K562 (cell line): ENCODE measurements around the gene HOXA9. TPM values are rescaled to one million over a fixed set of nuclear protein-coding genes. Genes with fewer than 3 reads are reported as not detected.

ENCODE experiments used
- ATAC-seq: fragments of 200-7000 bp; cut with Tn5 transposase; 3 replicates; pipeline ENCODE4 v1.9.1; 2020; ENCODE audit warnings: moderate library complexity
- BruUV-seq: library from RNA; stranded (reverse); fragments of 400-500 nt; replicated peaks from 2 replicates; lab custom pipeline; 2021; lab: Mats Ljungman, UMichigan
- CTCF ChIA-PET: fragments of 300-600 bp; formaldehyde crosslinking; extraction: SDS; loops from one replicate; lab custom pipeline; 2021; ENCODE audit warnings: low intra/inter-chr PET ratio; lab: Yijun Ruan, JAX
- POLR2A ChIA-PET: fragments of 300-600, 350-650 bp; sonication (Branson Sonifier 250); formaldehyde crosslinking; extraction: SDS; loops from one replicate; lab custom pipeline; 2021; ENCODE audit warnings: antibody characterized with exemption, inconsistent platforms; lab: Yijun Ruan, JAX
- DNase-seq, 4 experiments: peaks; one replicate each; pipeline versions ENCODE4 v3.0.0 to v3.0.0-alpha.2; 2011 to 2018; ENCODE audit warnings: low spot score in 3 of 4, mixed read lengths in 3 of 4; ENCODE audit errors: extremely low read depth in 1 of 4
- FAIRE-seq: peaks from 2 replicates; lab custom pipeline; 2011; peaks lifted over from hg19 to GRCh38; lab: Jason Lieb, UNC
- H2AFZ ChIP-seq: 2 replicates; pipeline ENCODE4 v1.6.0; 2011; ENCODE audit warnings: low read depth, low read length, control low read depth, inconsistent platforms
- H3K27ac ChIP-seq: fragments of 200-600 bp; 3 replicates; pipeline ENCODE4 v1.8.0; 2011; ENCODE audit warnings: low read depth, mild to moderate bottlenecking, control low read depth, inconsistent platforms, low read length, moderate library complexity, mixed read lengths; ENCODE audit errors: extremely low read depth
- H3K27me3 ChIP-seq, 2 experiments: fragments of 300-600 bp in 1 of 2; 2 replicates in 1 of 2; 3 replicates in 1 of 2; pipeline versions ENCODE4 v1.6.0 to v1.8.0; 2011; ENCODE audit warnings: inconsistent platforms in 2 of 2, low read length in 2 of 2, mild to moderate bottlenecking in 1 of 2, mixed read lengths in 1 of 2, moderate library complexity in 1 of 2; ENCODE audit not compliant: control insufficient read depth in 2 of 2, insufficient read depth in 2 of 2
- H3K36me3 ChIP-seq: fragments of 300-600 bp; 3 replicates; pipeline ENCODE4 v1.8.0; 2011; ENCODE audit warnings: mild to moderate bottlenecking, low read length, inconsistent platforms; ENCODE audit not compliant: control insufficient read depth, insufficient read depth
- H3K4me1 ChIP-seq, 2 experiments: fragments of 200-600 bp in 1 of 2; replicated peaks in 1 of 2; 2 replicates in 1 of 2; 3 replicates in 1 of 2; pipeline versions ENCODE4 v1.5.1 to v1.8.0; 2011; ENCODE audit warnings: inconsistent platforms in 2 of 2, low read length in 2 of 2, mild to moderate bottlenecking in 1 of 2, mixed read lengths in 1 of 2, moderate library complexity in 1 of 2; ENCODE audit not compliant: control insufficient read depth in 2 of 2, insufficient read depth in 2 of 2
- H3K4me2 ChIP-seq: 2 replicates; pipeline ENCODE4 v1.6.1; 2011; ENCODE audit warnings: low read length, control low read depth, inconsistent platforms, mixed read lengths; ENCODE audit not compliant: insufficient read depth
- H3K4me3 ChIP-seq: fragments of 200-600 bp; sonication (generic), shearing (Covaris generic); 2 replicates; pipeline ENCODE4 v1.5.1; 2016; ENCODE audit warnings: control low read depth, inconsistent platforms
- H3K79me2 ChIP-seq: fragments of 200-600 bp; 3 replicates; pipeline ENCODE4 v1.8.0; 2011; ENCODE audit warnings: low read length, inconsistent platforms; ENCODE audit not compliant: control insufficient read depth, insufficient read depth
- H3K9ac ChIP-seq, 2 experiments: 2 replicates each; pipeline versions ENCODE4 v1.6.0 to v1.6.1; 2011; ENCODE audit warnings: low read depth in 2 of 2, low read length in 2 of 2, control low read depth in 1 of 2, inconsistent platforms in 1 of 2, mild to moderate bottlenecking in 1 of 2, mixed read lengths in 1 of 2; ENCODE audit not compliant: insufficient read depth in 1 of 2
- H3K9me1 ChIP-seq: one replicate; pipeline ENCODE4 v1.6.0; 2011; ENCODE audit warnings: inconsistent platforms, mild to moderate bottlenecking, low read length, moderate library complexity; ENCODE audit not compliant: control insufficient read depth, insufficient read depth
- H3K9me3 ChIP-seq: replicated peaks from 2 replicates; pipeline ENCODE4 v1.5.1; 2011; ENCODE audit warnings: low read depth, low read length, inconsistent platforms; ENCODE audit not compliant: control insufficient read depth, insufficient read depth
- H4K20me1 ChIP-seq: replicated peaks from 2 replicates; pipeline ENCODE4 v1.6.1; 2011; ENCODE audit warnings: low read length, inconsistent platforms, mixed read lengths; ENCODE audit not compliant: control insufficient read depth, insufficient read depth
- EZH2 ChIP-seq: IDR thresholded peaks from 2 replicates; pipeline ENCODE4 v1.6.1; 2012; ENCODE audit warnings: low read depth, mild to moderate bottlenecking, inconsistent platforms, low read length, borderline replicate concordance
- GABPB1 ChIP-seq: sonication (generic); formaldehyde crosslinking; IDR thresholded peaks from 2 replicates; pipeline ENCODE4 v1.8.0; 2022; ENCODE audit warnings: mild to moderate bottlenecking, missing genetic modification reagents
- NBN ChIP-seq: fragments of 450-650 bp; IDR thresholded peaks from 2 replicates; pipeline ENCODE4 v1.6.1; 2016; ENCODE audit warnings: low read depth, mild to moderate bottlenecking
- NFE2 ChIP-seq: IDR thresholded peaks from 2 replicates; pipeline ENCODE4 v1.6.1; 2014; ENCODE audit warnings: antibody characterized with exemption, low read depth
- PHB2 ChIP-seq: fragments of 450-650 bp; IDR thresholded peaks from 2 replicates; pipeline ENCODE4 v1.6.1; 2017; ENCODE audit warnings: low read depth
- RBFOX2 ChIP-seq: fragments of 200-400 bp; formaldehyde crosslinking; IDR thresholded peaks from 2 replicates; pipeline ENCODE4 v1.6.1; 2017; ENCODE audit warnings: low read depth, mild to moderate bottlenecking, low read length, moderate library complexity
- ZNF23 ChIP-seq: fragments of 250-450 bp; sonication (Bioruptor Pico); IDR thresholded peaks from 2 replicates; pipeline ENCODE4 v1.4.0; 2020; ENCODE audit warnings: mild to moderate bottlenecking
- ZNF408 ChIP-seq: fragments of 250-450 bp; sonication (Bioruptor Pico); IDR thresholded peaks from 2 replicates; pipeline ENCODE4 v1.4.0; 2020; ENCODE audit warnings: low read depth, mild to moderate bottlenecking, moderate library complexity
- WGBS: fragments of 100-300 bp; shearing (Covaris generic); methylation state at CpG from one replicate; pipeline ENCODE4 v1.1.6; 2016; ENCODE audit warnings: low coverage, mixed read lengths; ENCODE audit not compliant: insufficient coverage; ENCODE audit errors: missing lambda C conversion rate; 5-methylcytosine and 5-hydroxymethylcytosine counted together
- in situ Hi-C: fragments of 300-500 bp; cut with MboI; formaldehyde crosslinking; loops from 4 replicates; pipeline ENCODE4 v1.15.0; 2018; ENCODE audit warnings: inconsistent platforms, mixed read lengths
- intact Hi-C: fragments of 100-400 bp; cut with micrococcal nuclease; formaldehyde crosslinking; loops from 2 replicates; pipeline ENCODE4 v1.14.2; 2022
- polyA plus RNA-seq, 8 experiments: library from polyadenylated mRNA; depleted of rRNA in 4 of 8; stranded (reverse) in 5 of 8; unstranded in 3 of 8; fragments of >200 nt; fragmentation: Nextera tagmentation in 2 of 8; fragmentation: Illumina TruSeq in 1 of 8; extraction: Ambion mirVana in 2 of 8; extraction: Trizol in 1 of 8; gene quantifications; 2 replicates each; pipeline versions ENCODE4 v1.2.1 to v1.2.3, GENCODE V29; 2011 to 2014; ENCODE audit warnings: inconsistent platforms in 1 of 8, missing spikeins in 1 of 8
- total RNA-seq, 7 experiments: library from RNA; depleted of rRNA in 6 of 7; stranded (reverse); fragments of >200 nt in 6 of 7; fragmentation: Illumina TruSeq in 2 of 7; extraction: Trizol in 2 of 7; gene quantifications; 2 replicates each; pipeline versions ENCODE4 v1.2.1 to v1.2.3, GENCODE V29; 2011 to 2021; ENCODE audit warnings: low replicate concordance in 1 of 7

HOXA9 gene
- total and polyA plus RNA-seq, 9 of the 15 experiments (the other 6 are each of a cell fraction or from before 2014, with no cell fraction given), result not detected

DNA sequence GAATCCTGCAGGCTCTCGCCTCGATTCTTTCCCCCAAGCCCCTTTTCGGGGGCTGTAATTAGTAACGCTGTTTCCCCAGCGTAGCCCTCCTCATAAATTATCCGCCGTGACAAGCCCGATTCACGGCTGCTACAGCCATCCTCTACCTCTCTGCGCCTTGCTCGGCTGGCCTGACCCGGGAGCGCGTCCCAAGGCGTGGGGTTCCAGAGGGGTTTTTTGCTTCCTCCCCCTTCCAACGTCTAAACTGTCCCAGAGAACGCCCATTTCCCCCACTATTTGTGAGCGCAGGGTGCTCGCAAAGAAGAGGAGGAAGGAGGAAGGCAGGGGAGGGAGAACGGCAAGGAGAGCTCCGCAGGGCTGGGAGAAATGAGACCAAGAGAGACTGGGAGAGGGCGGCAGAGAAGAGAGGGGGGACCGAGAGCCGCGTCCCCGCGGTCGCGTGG, 22.7 kb downstream of the HOXA9 start:
- Histone ChIP-seq H3K4me2 (no peak overlapping the region), H3K9ac (no peak overlapping the region), H3K9me1 (no peaks in the 10 kb centered on the region), H3K79me2 (no peaks in the 10 kb centered on the region), H2AFZ (no peak overlapping the region), H3K4me3 (no peak overlapping the region), H3K27ac (no peak overlapping the region), H3K27me3 (peaks cover 27 to 83% of the 10 kb centered on the region in 2 experiments), H3K4me1 (peaks cover 0 to 20% of the 10 kb centered on the region in 2 experiments; a peak in 2 of 5 replicates), H3K9me3 (no peaks in the 10 kb centered on the region), H3K36me3 (no peaks in the 10 kb centered on the region), H4K20me1 (no peaks in the 10 kb centered on the region)
- DNase-seq (no peak), FAIRE-seq (no peak), ATAC-seq (no peak)
- CTCF ChIA-PET, result no interaction called here
- no TSS peak for BruUV-seq
- TF ChIP-seq ZNF23 (CRISPR knock-in tag) (no peak), ZNF408 (no peak), EZH2 (no peak), NBN (no peak), PHB2 (no peak), NFE2 (no peak), GABPB1 (CRISPR knock-in tag) (no peak), RBFOX2 (no peak)
- intact Hi-C loops, result no loop called here
- 21% methylated on average over 22 of the region's 29 CpGs for WGBS
- in situ Hi-C loops, result loop anchor here (10.0 kb wide), 1 partner anchor 288 kb away; no protein-coding TSS in a partner anchor
- POLR2A ChIA-PET, result no interaction called here
